GM12878 (cell line): Measurements from ENCODE around the gene IFIT5. TPM values are rescaled to one million over a fixed set of nuclear protein-coding genes. Genes with fewer than 3 reads are reported as not detected.

Source experiments
- ATAC-seq: fragments of 200-7000 bp; cut with Tn5 transposase; 3 replicates; pipeline ENCODE4 v1.9.1; 2020; ENCODE audit warnings: mild to moderate bottlenecking, moderate library complexity
- BruUV-seq: library from RNA; stranded (reverse); fragments of 400-500 nt; replicated peaks from 2 replicates; lab custom pipeline; 2021; lab: Mats Ljungman, UMichigan
- CTCF ChIA-PET: fragments of 300-600 bp; sonication (Branson Sonifier 250); formaldehyde crosslinking; extraction: SDS; loops from one replicate; lab custom pipeline; 2021; ENCODE audit warnings: inconsistent platforms; lab: Yijun Ruan, JAX
- POLR2A ChIA-PET: fragments of 350-600 bp; formaldehyde crosslinking; extraction: SDS; loops from one replicate; lab custom pipeline; 2021; ENCODE audit warnings: inconsistent platforms; lab: Charles Lee
- RAD21 ChIA-PET: fragments of 300-600 bp; sonication (Branson Sonifier 250); formaldehyde crosslinking; loops from one replicate; lab custom pipeline; 2023; ENCODE audit warnings: antibody characterized with exemption; ENCODE audit not compliant: unreplicated experiment; lab: Charles Lee
- SMC1A ChIA-PET: fragments of 300-600 bp; sonication (Branson Sonifier 250); formaldehyde crosslinking; loops from one replicate; lab custom pipeline; 2023; ENCODE audit not compliant: unreplicated experiment, uncharacterized antibody; lab: Charles Lee
- DNase-seq: peaks from one replicate; pipeline ENCODE4 v3.0.0-alpha.2; 2011; ENCODE audit warnings: low read depth, low spot score
- FAIRE-seq: peaks from 3 replicates; lab custom pipeline; 2011; peaks lifted over from hg19 to GRCh38; lab: Jason Lieb, UNC
- H2AFZ ChIP-seq: 2 replicates; pipeline ENCODE4 v1.6.0; 2011; ENCODE audit warnings: low read depth, low read length, control low read depth; ENCODE audit not compliant: control insufficient read depth
- H3K27ac ChIP-seq: 2 replicates; pipeline ENCODE4 v1.5.1; 2011; ENCODE audit warnings: control low read depth; ENCODE audit not compliant: control insufficient read depth, insufficient read depth
- H3K27me3 ChIP-seq, 2 experiments: replicated peaks in 1 of 2; 2 replicates each; pipeline versions ENCODE4 v1.6.0 to v1.6.1; 2011; ENCODE audit warnings: low read length in 1 of 2; ENCODE audit not compliant: control insufficient read depth in 2 of 2, insufficient read depth in 2 of 2
- H3K36me3 ChIP-seq, 2 experiments: 2 replicates each; pipeline ENCODE4 v1.5.1; 2011; ENCODE audit warnings: low read length in 1 of 2; ENCODE audit not compliant: control insufficient read depth in 2 of 2, insufficient read depth in 2 of 2
- H3K4me1 ChIP-seq: 2 replicates; pipeline ENCODE4 v1.6.1; 2011; ENCODE audit warnings: mild to moderate bottlenecking, low read length, moderate library complexity, mixed read lengths; ENCODE audit not compliant: control insufficient read depth, insufficient read depth
- H3K4me2 ChIP-seq: 2 replicates; pipeline ENCODE4 v1.6.0; 2011; ENCODE audit warnings: control low read depth; ENCODE audit not compliant: control insufficient read depth, insufficient read depth
- H3K4me3 ChIP-seq: fragments of 200-600 bp; sonication (generic); 2 replicates; pipeline ENCODE4 v1.5.1; 2016
- H3K79me2 ChIP-seq: 2 replicates; pipeline ENCODE4 v1.6.0; 2011; ENCODE audit warnings: low read length; ENCODE audit not compliant: control insufficient read depth, insufficient read depth
- H3K9ac ChIP-seq: 2 replicates; pipeline ENCODE4 v1.8.0; 2011; ENCODE audit warnings: low read length, control low read depth, mixed read lengths; ENCODE audit not compliant: control insufficient read depth, insufficient read depth
- H3K9me3 ChIP-seq: replicated peaks from 3 replicates; pipeline ENCODE4 v1.5.1; 2011; ENCODE audit warnings: mild to moderate bottlenecking, low read length; ENCODE audit not compliant: control insufficient read depth, insufficient read depth
- H4K20me1 ChIP-seq: 2 replicates; pipeline ENCODE4 v1.6.0; 2011; ENCODE audit not compliant: control insufficient read depth, insufficient read depth
- BMI1 ChIP-seq: fragments of 450-650 bp; IDR thresholded peaks from 2 replicates; pipeline ENCODE4 v1.6.1; 2016; ENCODE audit warnings: mild to moderate bottlenecking, moderate library complexity, borderline replicate concordance
- FOS ChIP-seq: IDR thresholded peaks from 3 replicates; pipeline ENCODE4 v1.6.1; 2011; ENCODE audit warnings: borderline replicate concordance; ENCODE audit not compliant: insufficient read length; ENCODE audit errors: extremely low read depth
- FOXK2 ChIP-seq: fragments of 450-650 bp; IDR thresholded peaks from 2 replicates; pipeline ENCODE4 v1.6.1; 2017; ENCODE audit warnings: mild to moderate bottlenecking, moderate library complexity
- GABPA ChIP-seq: IDR thresholded peaks from 2 replicates; pipeline ENCODE4 v1.6.1; 2014; ENCODE audit warnings: antibody characterized with exemption, low read depth, mild to moderate bottlenecking, inconsistent platforms
- IKZF1 ChIP-seq: fragments of 450-650 bp; conservative IDR thresholded peaks from 2 replicates; pipeline ENCODE4 v1.6.1; 2017; ENCODE audit warnings: antibody characterized with exemption, mild to moderate bottlenecking
- NFXL1 ChIP-seq: fragments of 450-650 bp; IDR thresholded peaks from 2 replicates; pipeline ENCODE4 v1.6.1; 2017; ENCODE audit warnings: antibody characterized with exemption, mild to moderate bottlenecking, borderline replicate concordance
- PAX5 ChIP-seq: IDR thresholded peaks from 2 replicates; pipeline ENCODE4 v1.6.1; 2011; ENCODE audit warnings: low read depth, low read length, borderline replicate concordance
- SMAD5 ChIP-seq: IDR thresholded peaks from 2 replicates; pipeline ENCODE4 v1.6.1; 2016; ENCODE audit warnings: antibody characterized with exemption, low read depth
- SUPT20H ChIP-seq: IDR thresholded peaks from 2 replicates; pipeline ENCODE4 v1.6.1; 2011; ENCODE audit warnings: low read depth, mild to moderate bottlenecking, low read length, moderate library complexity, borderline replicate concordance; ENCODE audit not compliant: control insufficient read depth
- ZNF207 ChIP-seq: fragments of 450-650 bp; IDR thresholded peaks from 2 replicates; pipeline ENCODE4 v1.6.1; 2014; ENCODE audit warnings: antibody characterized with exemption, mild to moderate bottlenecking, borderline replicate concordance
- ZSCAN29 ChIP-seq: fragments of 450-650 bp; IDR thresholded peaks from 2 replicates; pipeline ENCODE4 v1.6.1; 2017; ENCODE audit warnings: mild to moderate bottlenecking, moderate library complexity
- WGBS: methylation state at CpG from one replicate; pipeline ENCODE4 v1.1.6; 2016; ENCODE audit warnings: low lambda C conversion rate; ENCODE audit not compliant: insufficient replicate concordance, insufficient coverage; ENCODE audit errors: missing lambda C conversion rate; 5-methylcytosine and 5-hydroxymethylcytosine counted together
- in situ Hi-C: fragments of 300-500 bp; cut with MboI; formaldehyde crosslinking; loops from 9 replicates; pipeline ENCODE4 v1.14.3; 2018; ENCODE audit warnings: mixed read lengths
- intact Hi-C: fragments of 100-400 bp; cut with micrococcal nuclease; formaldehyde crosslinking; loops from one replicate; pipeline ENCODE4 v1.14.2; 2022; ENCODE audit not compliant: unreplicated experiment
- polyA plus RNA-seq, 11 experiments: library from polyadenylated mRNA; depleted of rRNA in 4 of 11; unstranded in 6 of 11; stranded (reverse) in 5 of 11; fragments of >200 nt; fragmentation: Nextera tagmentation in 4 of 11; fragmentation: Illumina TruSeq in 1 of 11; extraction: Ambion mirVana in 4 of 11; extraction: Trizol in 1 of 11; gene quantifications; 1 replicate in 1 of 11; 2 replicates in 10 of 11; pipeline versions ENCODE4 v1.2.1 to v1.2.3, GENCODE V29; 2011 to 2016; ENCODE audit warnings: inconsistent platforms in 2 of 11, missing spikeins in 2 of 11, low read depth in 1 of 11
- total RNA-seq, 4 experiments: library from RNA; depleted of rRNA in 3 of 4; stranded (reverse); fragments of >200 nt in 3 of 4; fragmentation: Illumina TruSeq in 1 of 4; extraction: Trizol in 1 of 4; gene quantifications; 2 replicates each; pipeline versions ENCODE4 v1.2.1 to v1.2.3, GENCODE V29; 2013 to 2021
- TF ChIP-seq, protein P1 (sequence below): fragments of 450-650 bp; IDR thresholded peaks from 2 replicates; pipeline ENCODE4 v1.6.1; 2014; ENCODE audit warnings: mild to moderate bottlenecking
- TF ChIP-seq, protein P2 (sequence below): fragments of 450-650 bp; IDR thresholded peaks from 2 replicates; pipeline ENCODE4 v1.6.1; 2017; ENCODE audit warnings: mild to moderate bottlenecking, moderate library complexity
- TF ChIP-seq, protein P3 (sequence below): IDR thresholded peaks from 2 replicates; pipeline ENCODE4 v1.6.1; 2012; ENCODE audit warnings: improper control_type of control experiment, low read depth, low read length; ENCODE audit not compliant: insufficient replicate concordance

IFIT5 gene
- total and polyA plus RNA-seq, 10 of the 15 experiments (the other 5 are each of a cell fraction or from before 2014, with no cell fraction given): 5.9 to 17.0 (median 10.4) TPM

GRCh38 chr10:89431977-89432376 lies 17.6 kb downstream of the IFIT5 start (continued):
- TF ChIP-seq NFXL1 (no peak), BMI1 (no peak)
- TF ChIP-seq, protein P1, sequence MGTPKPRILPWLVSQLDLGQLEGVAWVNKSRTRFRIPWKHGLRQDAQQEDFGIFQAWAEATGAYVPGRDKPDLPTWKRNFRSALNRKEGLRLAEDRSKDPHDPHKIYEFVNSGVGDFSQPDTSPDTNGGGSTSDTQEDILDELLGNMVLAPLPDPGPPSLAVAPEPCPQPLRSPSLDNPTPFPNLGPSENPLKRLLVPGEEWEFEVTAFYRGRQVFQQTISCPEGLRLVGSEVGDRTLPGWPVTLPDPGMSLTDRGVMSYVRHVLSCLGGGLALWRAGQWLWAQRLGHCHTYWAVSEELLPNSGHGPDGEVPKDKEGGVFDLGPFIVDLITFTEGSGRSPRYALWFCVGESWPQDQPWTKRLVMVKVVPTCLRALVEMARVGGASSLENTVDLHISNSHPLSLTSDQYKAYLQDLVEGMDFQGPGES: no peak

DNA sequence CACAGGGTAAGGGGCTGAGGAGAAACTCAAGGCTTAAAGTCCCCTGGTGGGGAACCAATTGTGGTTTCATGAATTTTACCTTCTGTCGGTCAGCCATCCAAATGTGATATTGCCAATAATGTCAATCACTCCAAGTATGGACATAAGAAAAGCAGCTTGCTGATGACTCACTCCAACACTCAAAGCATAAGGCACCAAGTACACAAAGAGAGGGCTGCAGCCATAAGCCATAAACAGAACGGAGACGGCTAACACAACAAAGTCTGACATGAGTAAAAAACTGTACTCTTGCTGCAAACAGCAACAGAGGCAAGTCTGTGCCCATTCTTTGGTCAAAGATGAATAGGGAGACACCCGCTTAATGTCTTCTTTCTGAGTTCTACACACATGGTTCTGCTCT lies 24.2 kb downstream of the IFIT5 start:
- RAD21 ChIA-PET: no interaction called here
- Histone ChIP-seq H3K4me1 (no peaks in the 10 kb centered on the region), H4K20me1 (no peaks in the 10 kb centered on the region), H3K9me3 (no peaks in the 10 kb centered on the region), H3K27ac (no peak overlapping the region), H3K4me2 (no peak overlapping the region), H3K9ac (no peak overlapping the region), H3K27me3 (0 out of 4 replicates have a peak, but pooled peaks cover 0 to 3% of the 10 kb centered on the region in 2 experiments), H3K79me2 (no peaks in the 10 kb centered on the region), H2AFZ (no peak overlapping the region), H3K4me3 (no peak overlapping the region), H3K36me3 (no peaks in the 10 kb centered on the region)
- SMC1A ChIA-PET: no interaction called here
- intact Hi-C loops: no loop called here
- POLR2A ChIA-PET: no interaction called here
- DNase-seq (no peak), FAIRE-seq (no peak), ATAC-seq (no peak)
- 56% methylated on average over 4 of the region's 4 CpGs for WGBS
- CTCF ChIA-PET: interaction anchor here (1.0 kb wide), 1 partner anchor 19 kb away, joined by 3 read pairs; no protein-coding TSS in a partner anchor
- in situ Hi-C loops: no loop called here
- BruUV-seq: no TSS peak
- TF ChIP-seq FOXK2 (no peak), ZNF207 (no peak), GABPA (no peak), SUPT20H (no peak), PAX5 (no peak), ZSCAN29 (no peak), IKZF1 (no peak), SMAD5 (no peak), FOS (no peak)
- TF ChIP-seq, protein P2, sequence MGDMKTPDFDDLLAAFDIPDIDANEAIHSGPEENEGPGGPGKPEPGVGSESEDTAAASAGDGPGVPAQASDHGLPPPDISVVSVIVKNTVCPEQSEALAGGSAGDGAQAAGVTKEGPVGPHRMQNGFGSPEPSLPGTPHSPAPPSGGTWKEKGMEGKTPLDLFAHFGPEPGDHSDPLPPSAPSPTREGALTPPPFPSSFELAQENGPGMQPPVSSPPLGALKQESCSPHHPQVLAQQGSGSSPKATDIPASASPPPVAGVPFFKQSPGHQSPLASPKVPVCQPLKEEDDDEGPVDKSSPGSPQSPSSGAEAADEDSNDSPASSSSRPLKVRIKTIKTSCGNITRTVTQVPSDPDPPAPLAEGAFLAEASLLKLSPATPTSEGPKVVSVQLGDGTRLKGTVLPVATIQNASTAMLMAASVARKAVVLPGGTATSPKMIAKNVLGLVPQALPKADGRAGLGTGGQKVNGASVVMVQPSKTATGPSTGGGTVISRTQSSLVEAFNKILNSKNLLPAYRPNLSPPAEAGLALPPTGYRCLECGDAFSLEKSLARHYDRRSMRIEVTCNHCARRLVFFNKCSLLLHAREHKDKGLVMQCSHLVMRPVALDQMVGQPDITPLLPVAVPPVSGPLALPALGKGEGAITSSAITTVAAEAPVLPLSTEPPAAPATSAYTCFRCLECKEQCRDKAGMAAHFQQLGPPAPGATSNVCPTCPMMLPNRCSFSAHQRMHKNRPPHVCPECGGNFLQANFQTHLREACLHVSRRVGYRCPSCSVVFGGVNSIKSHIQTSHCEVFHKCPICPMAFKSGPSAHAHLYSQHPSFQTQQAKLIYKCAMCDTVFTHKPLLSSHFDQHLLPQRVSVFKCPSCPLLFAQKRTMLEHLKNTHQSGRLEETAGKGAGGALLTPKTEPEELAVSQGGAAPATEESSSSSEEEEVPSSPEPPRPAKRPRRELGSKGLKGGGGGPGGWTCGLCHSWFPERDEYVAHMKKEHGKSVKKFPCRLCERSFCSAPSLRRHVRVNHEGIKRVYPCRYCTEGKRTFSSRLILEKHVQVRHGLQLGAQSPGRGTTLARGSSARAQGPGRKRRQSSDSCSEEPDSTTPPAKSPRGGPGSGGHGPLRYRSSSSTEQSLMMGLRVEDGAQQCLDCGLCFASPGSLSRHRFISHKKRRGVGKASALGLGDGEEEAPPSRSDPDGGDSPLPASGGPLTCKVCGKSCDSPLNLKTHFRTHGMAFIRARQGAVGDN: no peak
- TF ChIP-seq, protein P3, sequence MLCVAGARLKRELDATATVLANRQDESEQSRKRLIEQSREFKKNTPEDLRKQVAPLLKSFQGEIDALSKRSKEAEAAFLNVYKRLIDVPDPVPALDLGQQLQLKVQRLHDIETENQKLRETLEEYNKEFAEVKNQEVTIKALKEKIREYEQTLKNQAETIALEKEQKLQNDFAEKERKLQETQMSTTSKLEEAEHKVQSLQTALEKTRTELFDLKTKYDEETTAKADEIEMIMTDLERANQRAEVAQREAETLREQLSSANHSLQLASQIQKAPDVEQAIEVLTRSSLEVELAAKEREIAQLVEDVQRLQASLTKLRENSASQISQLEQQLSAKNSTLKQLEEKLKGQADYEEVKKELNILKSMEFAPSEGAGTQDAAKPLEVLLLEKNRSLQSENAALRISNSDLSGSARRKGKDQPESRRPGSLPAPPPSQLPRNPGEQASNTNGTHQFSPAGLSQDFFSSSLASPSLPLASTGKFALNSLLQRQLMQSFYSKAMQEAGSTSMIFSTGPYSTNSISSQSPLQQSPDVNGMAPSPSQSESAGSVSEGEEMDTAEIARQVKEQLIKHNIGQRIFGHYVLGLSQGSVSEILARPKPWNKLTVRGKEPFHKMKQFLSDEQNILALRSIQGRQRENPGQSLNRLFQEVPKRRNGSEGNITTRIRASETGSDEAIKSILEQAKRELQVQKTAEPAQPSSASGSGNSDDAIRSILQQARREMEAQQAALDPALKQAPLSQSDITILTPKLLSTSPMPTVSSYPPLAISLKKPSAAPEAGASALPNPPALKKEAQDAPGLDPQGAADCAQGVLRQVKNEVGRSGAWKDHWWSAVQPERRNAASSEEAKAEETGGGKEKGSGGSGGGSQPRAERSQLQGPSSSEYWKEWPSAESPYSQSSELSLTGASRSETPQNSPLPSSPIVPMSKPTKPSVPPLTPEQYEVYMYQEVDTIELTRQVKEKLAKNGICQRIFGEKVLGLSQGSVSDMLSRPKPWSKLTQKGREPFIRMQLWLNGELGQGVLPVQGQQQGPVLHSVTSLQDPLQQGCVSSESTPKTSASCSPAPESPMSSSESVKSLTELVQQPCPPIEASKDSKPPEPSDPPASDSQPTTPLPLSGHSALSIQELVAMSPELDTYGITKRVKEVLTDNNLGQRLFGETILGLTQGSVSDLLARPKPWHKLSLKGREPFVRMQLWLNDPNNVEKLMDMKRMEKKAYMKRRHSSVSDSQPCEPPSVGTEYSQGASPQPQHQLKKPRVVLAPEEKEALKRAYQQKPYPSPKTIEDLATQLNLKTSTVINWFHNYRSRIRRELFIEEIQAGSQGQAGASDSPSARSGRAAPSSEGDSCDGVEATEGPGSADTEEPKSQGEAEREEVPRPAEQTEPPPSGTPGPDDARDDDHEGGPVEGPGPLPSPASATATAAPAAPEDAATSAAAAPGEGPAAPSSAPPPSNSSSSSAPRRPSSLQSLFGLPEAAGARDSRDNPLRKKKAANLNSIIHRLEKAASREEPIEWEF: no peak
